ENCODE data around the gene MYL2. TPM values are rescaled to one million over a fixed set of nuclear protein-coding genes. Genes with fewer than 3 reads are reported as not detected.
A peak's percentile ranks its signal among the peaks of the same experiment; 100 is the strongest.
"Not testable (repeated sequence)": the region's sequence is repeated elsewhere in the genome, so short reads cannot be mapped to it uniquely, and the experiment has no call there.

MYL2 gene
- total RNA-seq, 4 donors from 2014 or later, result not detected

- no peak for DNase-seq (ENCODE audit: low spot score in 2 of 2)
- intact Hi-C loops (cut with DNase I; ENCODE audit: low total_unique reads), result no loop called here
- H3K4me3 ChIP-seq (ENCODE audit: low read depth, poor library complexity, severe bottlenecking), result no peak overlapping the region
- TF ChIP-seq POLR2A (IDR thresholded peaks at IDR 0.05), result no peak
- TF ChIP-seq CTCF (IDR thresholded peaks at IDR 0.05), result no peak
- WGBS, 2 donors, result 89 to 92% methylated on average over 10 of the region's 10 CpGs
Measured at GRCh38 chr12:110957159-110957558, 36.8 kb upstream of the MYL2 start.

- H3K4me3 ChIP-seq (ENCODE audit: low read depth, poor library complexity, severe bottlenecking); intact Hi-C loops (cut with DNase I; ENCODE audit: low total_unique reads): not testable (repeated sequence)
- 95 to 96% methylated on average over 8 to 21 of the region's 31 CpGs for WGBS, 2 donors
- DNase-seq (ENCODE audit: low spot score in 2 of 2), result peak in 1 of 2 donors; percentile 52
Measured at GRCh38 chr12:110950867-110951266, 30.5 kb upstream of the MYL2 start.

- H3K4me3 ChIP-seq (ENCODE audit: low read depth, poor library complexity, severe bottlenecking); intact Hi-C loops (cut with DNase I; ENCODE audit: low total_unique reads): not testable (repeated sequence)
- 91 to 95% methylated on average over 10 to 13 of the region's 31 CpGs for WGBS, 2 donors
- peak in 1 of 2 donors; percentile 23 for DNase-seq (ENCODE audit: low spot score in 2 of 2)
Measured at GRCh38 chr12:110950466-110950865, 30.1 kb upstream of the MYL2 start.

GRCh38 chr12:110948041-110948440 is 27.7 kb upstream of the MYL2 start:
- DNase-seq (ENCODE audit: low spot score in 2 of 2), result peak in 1 of 2 donors; percentile 6
- TF ChIP-seq POLR2A (IDR thresholded peaks at IDR 0.05), result no peak
- TF ChIP-seq CTCF (IDR thresholded peaks at IDR 0.05), result no peak
- intact Hi-C loops (cut with DNase I; ENCODE audit: low total_unique reads), result no loop called here
- 42 to 54% methylated on average over 2 of the region's 2 CpGs for WGBS, 2 donors
- no peak overlapping the region for H3K4me3 ChIP-seq (ENCODE audit: low read depth, poor library complexity, severe bottlenecking)

- H3K4me3 ChIP-seq (ENCODE audit: low read depth, poor library complexity, severe bottlenecking), result no peak overlapping the region
- DNase-seq (ENCODE audit: low spot score in 2 of 2), result no peak
- TF ChIP-seq POLR2A (IDR thresholded peaks at IDR 0.05) (no peak), CTCF (IDR thresholded peaks at IDR 0.05) (no peak)
- WGBS, 2 donors, result 51 to 59% methylated on average over 2 of the region's 2 CpGs
- intact Hi-C loops (cut with DNase I; ENCODE audit: low total_unique reads), result no loop called here
Measured at GRCh38 chr12:110943373-110943772, 23.0 kb upstream of the MYL2 start.

GRCh38 chr12:110941391-110941790 is 21.0 kb upstream of the MYL2 start:
- DNase-seq (ENCODE audit: low spot score in 2 of 2), result peak in 1 of 2 donors; percentile 31
- H3K4me3 ChIP-seq (ENCODE audit: low read depth, poor library complexity, severe bottlenecking), result no peak overlapping the region
- no peak for TF ChIP-seq POLR2A (IDR thresholded peaks at IDR 0.05)
- no peak for TF ChIP-seq CTCF (IDR thresholded peaks at IDR 0.05)
- intact Hi-C loops (cut with DNase I; ENCODE audit: low total_unique reads), result no loop called here
- WGBS, 2 donors, result 82 to 84% methylated on average over 6 of the region's 6 CpGs

- intact Hi-C loops (cut with DNase I; ENCODE audit: low total_unique reads), result no loop called here
- 77% methylated on average over 7 of the region's 7 CpGs for WGBS, 2 donors
Measured at GRCh38 chr12:110940933-110941332, 20.6 kb upstream of the MYL2 start.

More at GRCh38 chr12:110940933-110941332, 20.6 kb upstream of the MYL2 start:
- DNase-seq (ENCODE audit: low spot score in 2 of 2), result peak in 1 of 2 donors; percentile 43
- H3K4me3 ChIP-seq (ENCODE audit: low read depth, poor library complexity, severe bottlenecking), result no peak overlapping the region
- no peak for TF ChIP-seq CTCF (IDR thresholded peaks at IDR 0.05)
- no peak for TF ChIP-seq POLR2A (IDR thresholded peaks at IDR 0.05)

Data from lower leg skin (tissue), 4 donors.